HepG2 (cell line): Measurements from ENCODE around the gene KRT14. TPM values are rescaled to one million over a fixed set of nuclear protein-coding genes. Genes with fewer than 3 reads are reported as not detected.

Source experiments
- ATAC-seq: fragments of 200-7000 bp; cut with Tn5 transposase; 3 replicates; pipeline ENCODE4 v1.9.1; 2020; ENCODE audit warnings: mild to moderate bottlenecking, moderate library complexity
- BruUV-seq: library from RNA; stranded (reverse); fragments of 400-500 nt; replicated peaks from 2 replicates; lab custom pipeline; 2021; lab: Mats Ljungman, UMichigan
- CTCF ChIA-PET: fragments of 300-600 bp; formaldehyde crosslinking; extraction: SDS; loops from one replicate; lab custom pipeline; 2021; ENCODE audit warnings: low total read pairs, inconsistent platforms, low intra/inter-chr PET ratio; lab: Yijun Ruan, JAX
- POLR2A ChIA-PET: fragments of 350-600 bp; sonication (Branson Sonifier 250); formaldehyde crosslinking; loops from one replicate; lab custom pipeline; 2020; ENCODE audit warnings: antibody characterized with exemption, inconsistent platforms; lab: Yijun Ruan, JAX
- DNase-seq: peaks from one replicate; pipeline ENCODE4 v3.0.0-alpha.2; 2015; ENCODE audit warnings: low spot score
- FAIRE-seq: peaks from 3 replicates; lab custom pipeline; 2011; peaks lifted over from hg19 to GRCh38; lab: Jason Lieb, UNC
- H2AFZ ChIP-seq: one replicate; pipeline ENCODE4 v1.6.1; 2011; ENCODE audit warnings: low read length, inconsistent platforms
- H3K27ac ChIP-seq: fragments of 300-600 bp; 3 replicates; pipeline ENCODE4 v1.8.0; 2011; ENCODE audit warnings: mixed run types, mild to moderate bottlenecking, mixed read lengths, low read length, inconsistent platforms; ENCODE audit not compliant: insufficient read depth; ENCODE audit errors: extremely low read length
- H3K27me3 ChIP-seq, 2 experiments: fragments of 200-600 bp in 1 of 2; 2 replicates in 1 of 2; 3 replicates in 1 of 2; pipeline versions ENCODE4 v1.6.0 to v1.8.0; 2011; ENCODE audit warnings: low read length in 2 of 2, mild to moderate bottlenecking in 2 of 2, moderate library complexity in 2 of 2, inconsistent platforms in 1 of 2; ENCODE audit not compliant: insufficient read depth in 2 of 2, control insufficient read depth in 1 of 2
- H3K36me3 ChIP-seq, 2 experiments: fragments of 200-600 bp in 1 of 2; replicated peaks in 1 of 2; 2 replicates in 1 of 2; 3 replicates in 1 of 2; pipeline versions ENCODE4 v1.5.1 to v1.8.0; 2011; ENCODE audit warnings: low read length in 2 of 2, inconsistent platforms in 1 of 2; ENCODE audit not compliant: insufficient read depth in 2 of 2, control insufficient read depth in 1 of 2
- H3K4me1 ChIP-seq: 2 replicates; pipeline ENCODE4 v1.5.1; 2012; ENCODE audit warnings: low read length, inconsistent platforms; ENCODE audit not compliant: insufficient read depth
- H3K4me2 ChIP-seq: 2 replicates; pipeline ENCODE4 v1.6.0; 2011; ENCODE audit warnings: low read depth, low read length, inconsistent platforms
- H3K4me3 ChIP-seq, 3 experiments: fragments of 200-600 bp in 1 of 3; sonication (generic), shearing (Covaris generic) in 1 of 3; replicated peaks in 1 of 3; 2 replicates each; pipeline ENCODE4 v1.5.1; 2011 to 2016; ENCODE audit warnings: low read length in 3 of 3, inconsistent platforms in 2 of 3, low read depth in 2 of 3, mild to moderate bottlenecking in 2 of 3, control low read depth in 1 of 3, mixed read lengths in 1 of 3; ENCODE audit not compliant: insufficient read depth in 1 of 3
- H3K79me2 ChIP-seq: one replicate; pipeline ENCODE4 v1.6.1; 2011; ENCODE audit warnings: low read length, inconsistent platforms; ENCODE audit not compliant: insufficient read depth
- H3K9ac ChIP-seq: 2 replicates; pipeline ENCODE4 v1.6.0; 2011; ENCODE audit warnings: mild to moderate bottlenecking, low read depth, low read length, inconsistent platforms; ENCODE audit not compliant: insufficient read depth
- H3K9me3 ChIP-seq: 2 replicates; pipeline ENCODE4 v1.5.1; 2012; ENCODE audit warnings: mild to moderate bottlenecking, low read length
- H4K20me1 ChIP-seq: 2 replicates; pipeline ENCODE4 v1.6.0; 2011; ENCODE audit warnings: inconsistent platforms, mild to moderate bottlenecking, low read length, moderate library complexity; ENCODE audit not compliant: insufficient read depth
- EP300 ChIP-seq, 3 experiments: sonication (generic) in 1 of 3; formaldehyde crosslinking in 1 of 3; IDR thresholded peaks; 2 replicates each; pipeline versions ENCODE4 v1.5.1 to v1.6.1; 2011 to 2020; ENCODE audit warnings: low read depth in 2 of 3, low read length in 2 of 3, borderline replicate concordance in 1 of 3, improper control_type of control experiment in 1 of 3, mild to moderate bottlenecking in 1 of 3, missing genetic modification reagents in 1 of 3, moderate library complexity in 1 of 3
- FOXO4 ChIP-seq: sonication (generic); formaldehyde crosslinking; conservative IDR thresholded peaks from 2 replicates; pipeline ENCODE4 v1.8.1; 2023; ENCODE audit warnings: missing genetic modification reagents
- JUNB ChIP-seq: sonication (generic); formaldehyde crosslinking; IDR thresholded peaks from 2 replicates; pipeline ENCODE4 v1.8.0; 2022; ENCODE audit warnings: missing genetic modification reagents, mild to moderate bottlenecking, borderline replicate concordance
- ZBTB20 ChIP-seq: sonication (generic); formaldehyde crosslinking; IDR thresholded peaks from 2 replicates; pipeline ENCODE4 v1.8.1; 2023; ENCODE audit warnings: missing genetic modification reagents, low read depth, mild to moderate bottlenecking, borderline replicate concordance
- ZFP91 ChIP-seq: sonication (generic); formaldehyde crosslinking; IDR thresholded peaks from 2 replicates; pipeline ENCODE4 v1.9.0; 2022; ENCODE audit warnings: missing genetic modification reagents, mild to moderate bottlenecking, borderline replicate concordance
- ZFX ChIP-seq: sonication (generic); formaldehyde crosslinking; IDR thresholded peaks from 2 replicates; pipeline ENCODE4 v1.4.0; 2020; ENCODE audit warnings: mild to moderate bottlenecking, low read depth, missing genetic modification reagents, moderate library complexity
- ZNF136 ChIP-seq: sonication (generic); formaldehyde crosslinking; IDR thresholded peaks from 2 replicates; pipeline ENCODE4 v1.8.1; 2022; ENCODE audit warnings: low read depth, mild to moderate bottlenecking, moderate library complexity, missing genetic modification reagents
- ZSCAN25 ChIP-seq: sonication (generic); formaldehyde crosslinking; IDR thresholded peaks from 2 replicates; pipeline ENCODE4 v1.8.0; 2022; ENCODE audit warnings: mild to moderate bottlenecking, missing genetic modification reagents
- WGBS: methylation state at CpG from one replicate; pipeline ENCODE4 v1.1.6; 2017; ENCODE audit warnings: low lambda C conversion rate; 5-methylcytosine and 5-hydroxymethylcytosine counted together
- in situ Hi-C: cut with HindIII; loops from 2 replicates; pipeline ENCODE4 v1.10.0; 2017; ENCODE audit warnings: low pct_unique_long_range_greater_than_20kb; ENCODE audit not compliant: extremely low pct_ligation_motif_present
- intact Hi-C: fragments of 100-400 bp; cut with micrococcal nuclease; formaldehyde crosslinking; loops from one replicate; pipeline ENCODE4 v1.10.0; 2022; ENCODE audit not compliant: unreplicated experiment
- polyA plus RNA-seq, 8 experiments: library from polyadenylated mRNA; depleted of rRNA in 3 of 8; stranded (reverse) in 7 of 8; unstranded in 1 of 8; fragments of >200 nt; fragmentation: Illumina TruSeq in 4 of 8; extraction: Trizol in 4 of 8; gene quantifications; 2 replicates each; pipeline versions ENCODE4 v1.2.1 to v1.2.3, GENCODE V29; 2011 to 2016; ENCODE audit warnings: low read depth in 4 of 8, missing spikeins in 1 of 8, mixed read lengths in 1 of 8; ENCODE audit not compliant: insufficient read depth in 1 of 8
- total RNA-seq, 5 experiments: library from RNA; depleted of rRNA; stranded (reverse); fragments of >200 nt; fragmentation: Illumina TruSeq; extraction: Trizol; gene quantifications; 2 replicates each; pipeline ENCODE4 v1.2.3, GENCODE V29; 2016; ENCODE audit warnings: low read depth in 1 of 5

Gene KRT14
- total and polyA plus RNA-seq, 2 of the 13 experiments (the other 11 are each of a cell fraction or from before 2014, with no cell fraction given) = 0.09 TPM; not detected in 1

- peaks cover 70% of the 10 kb centered on the region for H3K4me1 ChIP-seq
- H3K36me3 ChIP-seq = no peaks in the 10 kb centered on the region
- no peak for ATAC-seq
- H4K20me1 ChIP-seq = no peaks in the 10 kb centered on the region
- no TSS peak for BruUV-seq
- CTCF ChIA-PET = no interaction called here
- no peak overlapping the region for H3K4me3 ChIP-seq
- H3K9ac ChIP-seq = no peak overlapping the region
- FAIRE-seq = no peak
- no peak overlapping the region for H3K4me2 ChIP-seq
- WGBS = 47% methylated on average over 7 of the region's 7 CpGs
- TF ChIP-seq ZNF136 (CRISPR knock-in tag) (no peak), FOXO4 (no peak), ZSCAN25 (no peak), ZFP91 (CRISPR knock-in tag) (no peak), EP300 (IDR thresholded peaks at IDR 0.05; ENCODE audit: low read depth in 2 of 2, low read length in 2 of 2) (no peak), EP300 (CRISPR knock-in tag; IDR thresholded peaks at IDR 0.05; ENCODE audit: borderline replicate concordance) (no peak), ZFX (CRISPR knock-in tag) (no peak), ZBTB20 (no peak), JUNB (CRISPR knock-in tag) (no peak)
- DNase-seq = no peak
- H3K79me2 ChIP-seq = no peaks in the 10 kb centered on the region
- H3K9me3 ChIP-seq = no peaks in the 10 kb centered on the region
- POLR2A ChIA-PET = interaction anchor here (0.9 to 1.4 kb wide), 2 partner anchors 9 to 11 kb away, joined by 4 read pairs; partner anchors contain the start of gene KRT19
- in situ Hi-C loops = no loop called here
- no peak overlapping the region for H2AFZ ChIP-seq
- no peak overlapping the region for H3K27ac ChIP-seq
- peaks cover 2 to 12% of the 10 kb centered on the region in 2 experiments; a peak in 2 of 5 replicates for H3K27me3 ChIP-seq
- intact Hi-C loops = loop anchor here (10.0 kb wide), 1 partner anchor 122 kb away; no protein-coding TSS in a partner anchor
Measured at GRCh38 chr17:41536741-41537613, 49.7 kb downstream of the KRT14 start.
